Activated CD8-positive, alpha-beta memory T cell treated with anti-CD3 and anti-CD28 coated beads, Interleukin-2, amount 50 U/mL, for 1 hour (primary cell): ENCODE measurements around the gene PYCR2.
"Not testable (repeated sequence)": the region's sequence is repeated elsewhere in the genome, so short reads cannot be mapped to it uniquely, and the experiment has no call there.

Experiments
- DNase-seq: peaks from one replicate; pipeline ENCODE4 v3.0.0-alpha.2; 2020; ENCODE audit errors: extremely low read depth

The PYCR2 gene

DNA sequence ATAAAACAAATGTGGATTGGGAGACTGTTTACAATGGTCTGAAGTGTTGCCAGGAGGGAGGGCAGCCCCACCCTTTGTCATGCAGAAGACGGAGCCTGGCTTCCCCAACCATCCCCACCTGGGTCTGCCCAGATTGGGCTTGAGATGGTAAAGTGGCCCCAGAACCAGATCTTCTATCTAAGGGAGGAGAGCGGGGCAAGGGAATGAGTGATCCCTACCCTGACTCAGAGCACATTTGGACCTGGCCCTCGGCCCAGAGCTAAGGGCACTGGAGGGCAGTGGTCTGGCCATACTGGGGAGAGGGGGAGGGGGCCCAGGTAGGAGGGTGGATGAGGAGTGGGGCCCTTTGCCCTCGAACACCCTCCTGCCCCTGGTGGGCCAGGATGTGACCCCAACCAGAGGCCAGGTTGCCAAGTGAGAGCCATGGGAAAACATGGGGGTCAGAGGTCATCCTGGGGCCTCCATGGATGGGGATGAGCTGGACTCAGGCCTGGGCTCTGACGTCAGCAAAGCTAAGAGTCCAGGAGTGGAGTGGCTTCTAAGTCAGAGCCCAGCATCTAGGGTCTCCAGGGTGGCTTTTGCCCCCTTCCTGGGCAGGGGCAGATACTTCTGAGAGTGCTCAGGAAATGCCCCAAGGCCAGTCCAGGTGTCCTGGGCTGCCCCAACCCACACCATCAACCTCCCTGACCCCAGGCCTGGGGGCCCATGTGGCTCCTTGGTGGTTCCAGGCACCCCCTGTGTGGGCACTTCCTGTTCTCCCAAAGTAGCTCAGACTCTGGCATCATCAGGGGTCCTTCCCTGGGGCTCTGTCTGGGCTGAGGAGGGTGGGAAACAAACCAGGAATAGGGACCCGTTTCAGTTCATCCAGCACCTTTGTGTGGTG, 33.5 kb downstream of the PYCR2 start:
- DNase-seq: no peak

DNA sequence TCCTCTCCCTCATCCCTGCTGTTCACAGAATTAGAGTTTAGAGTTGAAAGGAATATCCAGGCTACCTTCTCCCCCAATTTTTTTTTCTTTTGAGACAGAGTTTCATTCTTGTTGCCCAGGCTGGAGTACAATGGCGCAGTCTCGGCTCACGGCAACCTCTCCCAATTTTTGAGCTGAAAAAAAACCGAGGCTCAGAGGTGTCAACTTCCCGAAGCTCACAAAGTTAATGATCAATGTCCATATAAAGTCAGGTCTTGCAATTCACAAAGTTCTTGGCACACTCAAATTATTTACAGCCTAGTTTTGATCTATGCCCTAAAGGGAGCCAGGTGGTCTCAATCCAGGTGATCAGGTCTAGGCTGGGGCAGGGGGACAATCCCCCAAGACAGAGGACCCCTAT, 34.3 kb downstream of the PYCR2 start:
- no peak for DNase-seq

DNA sequence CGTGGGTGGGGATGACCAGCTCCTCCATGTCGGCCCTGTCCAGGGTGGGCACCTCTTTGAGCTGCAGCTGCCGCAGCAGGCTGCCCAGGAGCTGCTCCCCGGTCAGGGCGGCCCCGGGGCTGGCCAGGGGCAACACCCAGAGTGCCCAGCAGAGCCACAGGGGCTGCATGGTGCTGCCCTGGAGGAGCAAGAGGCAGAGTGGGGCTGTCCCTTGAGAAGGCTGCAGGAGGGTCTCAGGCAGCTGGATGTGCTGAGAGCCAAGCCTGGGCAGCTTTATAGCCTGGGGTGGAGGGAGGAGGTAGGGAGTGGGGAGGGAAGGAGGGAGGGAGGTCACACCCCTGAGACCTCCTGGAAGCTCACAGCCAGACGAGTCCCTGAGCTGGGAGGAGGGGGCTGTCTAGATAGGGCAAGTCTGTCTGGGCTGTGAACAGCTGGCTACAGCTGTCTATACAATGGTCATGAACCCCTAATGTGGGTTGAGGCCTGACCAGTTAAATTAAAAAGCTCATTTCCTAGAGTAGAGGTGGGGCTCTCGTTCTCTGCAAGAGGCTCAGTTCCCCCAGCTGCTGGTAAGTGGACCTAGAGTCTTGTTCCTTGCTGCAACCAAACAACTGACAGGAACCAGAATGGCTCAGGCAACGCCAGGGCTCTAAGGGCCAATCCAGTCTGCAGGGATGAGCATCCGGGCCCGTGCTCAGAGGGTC, 35.0 kb downstream of the PYCR2 start, which contains the start of gene LEFTY1:
TSS of gene LEFTY1 (minus strand) at position 249 of the 704 bp plus-strand sequence. CDS start at position 169, 80 bp downstream.
- DNase-seq: no peak

DNA sequence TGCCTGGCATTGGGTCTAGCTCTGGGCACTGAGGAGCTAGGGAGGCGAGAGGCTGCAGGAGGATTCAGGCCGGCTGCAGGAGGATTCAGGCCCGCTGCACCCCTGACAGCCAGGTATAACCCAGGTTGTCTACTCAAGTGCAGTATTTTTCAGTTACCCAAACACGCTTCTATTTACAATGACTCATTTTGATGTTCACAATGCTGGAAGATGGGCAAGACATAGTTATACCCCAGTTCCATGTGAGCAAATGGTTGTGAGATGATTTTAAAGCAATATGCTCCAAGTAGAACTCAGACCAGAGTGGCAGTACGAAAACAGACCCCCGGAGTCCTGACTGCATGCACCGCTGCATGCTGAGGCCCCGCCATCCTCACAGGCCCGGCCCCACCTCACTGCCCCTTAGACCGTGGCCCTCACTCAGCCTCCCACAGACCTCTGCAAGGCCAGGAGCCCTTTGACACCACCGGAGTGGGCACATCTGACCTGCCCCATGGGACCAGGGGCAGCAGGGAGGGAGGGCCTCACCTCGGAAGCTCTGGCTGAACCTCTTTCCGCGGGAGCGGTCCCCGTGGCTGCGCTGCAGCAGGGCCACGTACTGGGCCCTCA, 35.7 kb downstream of the PYCR2 start:
- DNase-seq: no peak

DNA sequence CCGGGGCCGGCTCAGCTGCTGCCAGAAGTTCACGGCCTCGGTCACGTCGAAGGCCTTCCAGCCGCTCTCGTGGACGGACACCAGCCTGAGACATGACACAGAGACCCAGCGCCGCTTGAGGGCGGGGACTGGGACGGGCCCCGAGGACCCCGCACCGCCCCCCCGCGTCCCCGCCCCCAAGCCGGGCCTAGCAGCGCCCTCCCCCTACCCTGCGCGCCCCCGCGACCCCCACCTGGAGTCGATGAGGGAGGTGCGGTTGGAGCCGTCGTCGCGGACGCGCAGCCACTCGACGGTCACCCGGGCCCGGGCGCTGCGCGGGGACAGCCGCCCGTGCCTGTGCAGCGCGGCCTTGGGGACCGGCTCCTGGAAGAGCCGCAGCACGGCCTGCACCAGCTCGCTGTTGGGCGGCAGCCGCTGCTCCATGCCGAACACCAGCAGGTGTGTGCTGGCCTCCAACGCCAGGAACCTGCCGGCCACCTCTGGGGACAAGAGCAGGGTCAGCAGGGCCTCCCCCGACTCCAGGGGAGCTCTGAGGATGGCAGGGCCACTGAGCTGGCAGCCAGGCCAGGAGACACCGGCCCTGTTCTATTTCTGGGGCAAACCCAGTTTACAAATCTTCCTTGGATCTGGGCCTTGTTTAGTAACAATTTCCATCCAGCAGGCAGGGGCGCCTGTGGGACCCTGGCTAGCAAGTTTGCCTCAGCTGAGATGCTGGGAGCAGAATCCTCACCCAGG, 36.3 kb downstream of the PYCR2 start:
- DNase-seq: not testable (repeated sequence)

DNA sequence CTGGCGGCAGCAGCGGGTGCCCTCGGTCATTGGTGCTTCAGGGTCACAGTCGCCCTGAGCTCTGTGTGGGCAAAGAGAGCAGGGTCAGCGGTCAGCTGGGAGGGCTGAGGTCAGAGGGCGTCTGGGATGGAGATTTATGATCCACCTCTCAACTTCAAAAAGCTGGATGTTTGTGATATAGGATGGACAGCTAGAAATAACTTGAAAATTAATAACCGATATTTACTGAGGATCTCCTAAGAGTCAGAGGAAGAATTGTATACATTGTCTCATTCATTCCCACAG, 37.1 kb downstream of the PYCR2 start:
- no peak for DNase-seq

DNA sequence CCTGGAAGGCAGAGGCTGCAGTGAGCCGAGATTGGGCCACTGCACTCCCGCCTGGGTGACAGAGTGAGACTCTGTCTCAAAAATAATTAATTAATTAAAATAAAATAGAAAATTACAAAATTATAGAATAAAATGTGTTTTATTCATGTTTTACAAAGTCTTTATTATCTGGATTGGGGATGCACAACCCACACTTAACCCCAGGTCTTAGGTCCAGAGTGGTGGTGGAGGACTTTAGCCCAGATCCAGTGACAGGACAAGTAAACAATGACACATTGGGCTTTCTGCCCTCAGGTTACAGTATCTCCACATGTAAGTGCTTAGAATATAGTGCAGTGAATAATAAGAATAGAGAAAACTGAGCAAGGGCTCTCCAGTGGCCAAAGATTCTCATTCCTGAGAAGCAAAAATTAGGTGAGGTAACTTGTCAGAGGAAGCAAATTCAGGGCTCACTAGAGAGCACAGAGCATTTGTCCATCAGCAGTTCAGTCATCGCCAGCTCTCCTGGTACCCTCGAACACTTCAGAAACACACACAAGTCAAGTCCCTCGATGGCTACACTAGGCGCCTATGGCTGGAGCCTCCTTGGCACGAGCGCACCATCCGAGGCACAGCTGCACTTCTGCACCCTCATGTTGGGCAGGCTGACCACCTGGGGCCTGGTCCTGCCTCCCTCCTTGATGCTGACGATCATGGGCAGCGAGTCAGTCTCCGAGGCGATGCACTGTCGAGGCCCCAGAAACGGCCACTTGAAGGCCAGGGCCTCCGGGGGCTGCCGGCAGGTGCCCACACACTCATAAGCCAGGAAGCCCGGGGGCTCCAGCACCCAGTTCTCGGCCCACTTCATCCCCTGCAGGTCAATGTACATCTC, 37.7 kb downstream of the PYCR2 start:
- no peak for DNase-seq

DNA sequence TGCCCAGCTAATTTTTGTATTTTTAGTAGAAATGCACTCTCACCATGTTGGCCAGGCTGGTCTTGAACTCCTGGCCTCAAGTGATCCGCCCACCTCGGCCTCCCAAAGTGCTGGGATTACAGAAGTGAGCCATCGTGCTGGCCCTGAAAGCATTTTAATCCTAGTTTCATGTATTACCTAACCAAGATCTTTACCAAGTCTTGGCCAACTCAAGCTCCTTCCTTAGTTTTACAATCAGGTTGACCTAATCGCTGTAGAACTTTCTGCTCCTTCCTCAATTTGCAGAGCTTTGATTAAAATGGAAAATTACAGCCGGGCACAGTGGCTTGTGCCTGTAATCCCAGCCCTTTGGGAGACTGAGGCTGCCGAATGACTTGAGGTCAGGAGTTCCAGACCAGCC, 38.7 kb downstream of the PYCR2 start:
- DNase-seq: no peak

DNA sequence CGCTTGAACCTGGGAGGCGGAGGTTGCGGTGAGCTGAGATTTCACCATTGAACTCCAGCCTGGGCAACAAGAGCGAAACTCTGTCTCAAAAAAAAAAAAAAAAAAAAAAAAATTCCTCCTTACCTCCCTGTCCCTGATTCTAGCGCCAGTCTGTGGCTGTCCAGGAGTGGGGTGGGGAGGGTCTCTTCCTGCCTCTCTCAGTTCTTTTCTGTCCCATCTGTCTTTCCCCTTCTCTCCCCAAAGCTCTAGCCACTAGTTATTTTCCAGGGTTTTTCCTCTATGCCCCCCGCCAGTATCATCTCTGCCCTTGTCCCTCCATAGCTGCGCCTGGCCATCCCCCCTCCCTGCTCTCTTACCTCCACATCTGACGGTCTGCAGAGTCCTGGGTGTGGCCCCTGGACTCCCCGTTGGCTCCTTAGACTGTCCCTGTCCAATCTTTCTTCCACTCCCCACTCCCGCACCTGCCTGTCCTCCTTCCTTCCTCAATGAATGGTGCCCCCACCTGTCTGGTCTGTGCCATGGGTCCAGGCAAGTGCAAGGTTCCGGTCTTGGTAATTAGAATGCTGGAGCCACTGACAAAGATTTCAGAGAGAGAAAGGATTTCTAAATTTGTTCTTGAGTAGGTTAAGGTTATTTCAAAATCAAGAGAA, 40.3 kb downstream of the PYCR2 start:
- no peak for DNase-seq

DNA sequence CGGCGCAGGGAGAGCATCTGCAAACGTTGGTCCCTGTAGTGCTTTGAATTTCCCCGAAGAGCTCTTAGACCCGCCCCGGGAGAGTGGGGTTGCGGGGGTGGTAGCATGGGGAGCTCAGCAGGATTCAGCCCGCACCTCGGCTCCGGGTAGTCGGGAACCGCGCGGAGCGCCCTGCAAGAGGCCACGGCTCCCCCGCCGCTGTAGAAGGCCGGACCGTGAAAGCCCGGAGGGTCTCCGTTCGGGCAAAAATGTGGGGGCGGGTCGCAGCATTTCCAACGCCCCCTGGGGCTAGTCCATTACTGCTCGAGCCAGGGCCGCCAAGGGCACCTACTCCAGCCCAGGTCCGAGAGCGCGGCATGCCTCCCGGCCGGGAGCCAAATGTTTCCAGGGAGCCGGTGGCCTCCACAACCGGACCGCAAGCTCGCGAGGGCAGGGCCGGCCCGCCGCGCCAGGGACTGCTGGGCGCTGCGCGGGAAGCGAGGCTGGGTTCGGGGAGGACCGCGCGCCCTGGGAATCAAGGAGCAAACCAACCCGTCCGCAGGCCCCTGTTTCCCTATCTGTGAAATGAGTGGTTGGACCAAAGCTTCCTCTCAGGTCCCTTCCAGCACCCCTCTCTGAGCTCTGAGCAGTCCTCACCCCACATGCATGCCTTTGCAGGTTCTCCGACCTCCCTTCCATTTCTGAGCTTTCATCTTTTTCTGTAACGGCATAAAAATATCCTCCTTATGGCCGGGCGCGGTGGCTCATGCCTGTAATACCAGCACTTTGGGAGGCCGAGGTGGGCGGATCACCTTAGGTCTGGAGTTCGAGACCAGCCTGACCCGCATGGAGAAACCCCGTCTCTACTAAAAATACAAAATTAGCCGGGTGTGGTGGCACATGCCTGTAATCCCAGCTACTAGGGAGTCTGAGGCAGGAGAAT, 41.1 kb downstream of the PYCR2 start:
- no peak for DNase-seq

DNA sequence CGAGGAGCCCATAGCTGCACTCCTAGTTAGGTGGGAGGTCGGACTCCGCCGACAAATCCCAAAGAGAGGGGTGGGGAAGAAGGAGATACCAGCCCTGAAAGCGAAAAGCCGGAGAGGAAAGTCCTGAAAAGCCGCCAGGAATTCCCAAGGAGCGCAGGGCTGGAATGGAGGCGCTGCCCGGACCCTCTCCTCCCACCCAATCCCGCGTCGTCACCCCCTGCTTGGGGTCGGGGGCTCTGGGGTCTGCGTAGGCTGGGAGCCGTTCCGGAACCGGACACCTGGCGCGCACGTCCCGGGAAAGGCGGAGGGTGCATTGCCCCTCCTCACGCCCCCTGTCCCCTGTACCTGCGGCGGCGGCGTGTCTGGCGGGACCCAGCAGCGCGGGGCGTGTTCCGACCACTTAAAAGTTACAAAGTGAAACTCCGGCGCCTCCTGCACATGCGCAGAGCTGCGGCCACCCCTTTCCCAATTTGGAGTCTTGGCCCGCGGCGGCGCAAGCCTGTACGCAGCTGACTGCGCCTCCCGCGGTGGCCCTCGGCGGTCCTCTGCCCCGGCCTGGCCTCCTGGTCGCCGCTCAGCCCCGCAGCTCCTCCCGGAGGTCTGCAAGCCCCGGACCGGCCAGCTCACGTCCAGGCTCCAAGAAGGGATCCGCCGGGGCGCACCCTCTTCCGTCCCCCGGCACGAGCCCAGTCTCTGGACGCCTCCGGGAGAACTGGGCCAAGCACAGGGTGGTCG, 41.9 kb downstream of the PYCR2 start, which contains the start of gene TMEM63A:
TSS of gene TMEM63A (minus strand) at position 422 of the 735 bp plus-strand sequence. CDS start 4,800 bp downstream, outside the sequence.
- peak; percentile 82 for DNase-seq

DNA sequence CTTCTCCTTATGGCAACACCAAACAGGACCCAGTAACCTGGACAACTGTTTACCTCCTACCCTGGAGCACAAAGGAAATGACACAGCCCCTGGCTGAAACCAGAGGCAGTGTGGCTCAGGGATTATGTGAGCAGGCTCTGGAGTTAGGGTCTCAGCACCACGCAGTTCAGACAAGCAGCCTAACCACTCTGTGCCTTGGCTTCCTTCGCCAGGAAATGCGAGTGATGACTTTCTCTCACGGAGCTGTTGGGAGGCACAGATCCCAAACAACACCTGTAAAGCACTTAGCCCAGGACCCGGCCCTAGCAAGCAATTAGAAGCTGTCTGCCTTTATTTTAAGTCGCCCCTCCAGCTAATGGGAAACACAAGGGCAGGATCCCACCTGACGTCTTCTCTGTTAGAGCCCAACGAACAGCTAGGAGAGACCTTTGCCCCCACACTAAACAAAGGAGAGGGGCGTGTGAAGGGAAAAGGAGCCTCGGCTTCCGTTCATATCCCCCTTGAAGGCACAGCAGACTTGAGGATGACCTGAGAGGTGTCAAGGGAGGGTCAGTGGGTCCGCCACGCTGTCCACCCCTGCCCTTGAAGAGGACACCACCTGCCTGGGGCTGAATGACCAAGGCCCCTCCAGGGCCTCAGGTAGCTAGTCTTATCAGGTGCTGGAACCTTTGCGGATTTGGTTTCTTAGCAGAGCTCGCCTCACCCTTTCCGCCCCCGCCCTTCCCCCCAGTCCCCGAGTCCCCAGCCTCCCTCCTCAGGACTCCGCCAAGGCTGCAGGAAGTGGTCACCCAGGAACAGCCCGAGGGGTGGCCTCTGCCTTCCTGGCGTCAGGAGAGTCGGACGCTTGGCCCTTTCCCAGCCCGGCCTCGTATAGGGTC, 42.7 kb downstream of the PYCR2 start:
- no peak for DNase-seq

DNA sequence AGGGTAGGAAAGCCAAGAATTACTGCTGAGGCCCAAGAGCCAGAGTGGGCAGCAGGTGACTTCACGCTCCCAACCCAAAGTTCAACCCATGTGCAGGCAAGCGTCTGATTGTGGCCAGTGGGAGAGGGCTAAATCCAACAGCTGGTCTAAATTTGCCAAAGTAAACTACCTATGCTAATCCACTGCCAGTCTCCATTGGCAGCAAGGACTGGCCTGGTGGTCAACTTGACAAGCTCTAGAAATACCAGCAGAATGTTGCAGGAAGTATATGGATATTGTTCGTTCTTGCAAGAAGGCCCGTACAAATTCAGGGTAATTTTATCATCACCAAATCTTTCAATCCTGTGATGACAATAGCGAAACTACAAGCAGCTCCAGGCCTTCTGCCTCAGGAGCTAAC, 43.4 kb downstream of the PYCR2 start:
- DNase-seq: no peak

DNA sequence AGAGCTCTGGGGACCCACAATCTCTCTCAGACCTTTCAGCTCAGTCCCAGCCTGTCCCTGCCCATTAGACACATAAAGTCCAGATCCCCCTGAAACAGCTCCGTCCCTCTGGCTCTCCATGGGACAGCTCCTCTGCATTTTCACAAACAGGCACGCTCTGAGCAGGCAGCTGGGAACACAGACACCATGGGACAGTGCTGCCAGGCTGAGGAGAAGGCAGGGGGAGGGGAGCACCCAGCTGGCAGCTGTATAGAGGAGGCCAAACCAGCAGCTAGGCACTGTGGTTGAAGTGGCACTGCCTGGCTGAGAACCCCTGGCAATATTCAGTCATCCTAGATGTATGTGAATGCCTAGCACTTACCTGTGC, 43.8 kb downstream of the PYCR2 start:
- DNase-seq: no peak

DNA sequence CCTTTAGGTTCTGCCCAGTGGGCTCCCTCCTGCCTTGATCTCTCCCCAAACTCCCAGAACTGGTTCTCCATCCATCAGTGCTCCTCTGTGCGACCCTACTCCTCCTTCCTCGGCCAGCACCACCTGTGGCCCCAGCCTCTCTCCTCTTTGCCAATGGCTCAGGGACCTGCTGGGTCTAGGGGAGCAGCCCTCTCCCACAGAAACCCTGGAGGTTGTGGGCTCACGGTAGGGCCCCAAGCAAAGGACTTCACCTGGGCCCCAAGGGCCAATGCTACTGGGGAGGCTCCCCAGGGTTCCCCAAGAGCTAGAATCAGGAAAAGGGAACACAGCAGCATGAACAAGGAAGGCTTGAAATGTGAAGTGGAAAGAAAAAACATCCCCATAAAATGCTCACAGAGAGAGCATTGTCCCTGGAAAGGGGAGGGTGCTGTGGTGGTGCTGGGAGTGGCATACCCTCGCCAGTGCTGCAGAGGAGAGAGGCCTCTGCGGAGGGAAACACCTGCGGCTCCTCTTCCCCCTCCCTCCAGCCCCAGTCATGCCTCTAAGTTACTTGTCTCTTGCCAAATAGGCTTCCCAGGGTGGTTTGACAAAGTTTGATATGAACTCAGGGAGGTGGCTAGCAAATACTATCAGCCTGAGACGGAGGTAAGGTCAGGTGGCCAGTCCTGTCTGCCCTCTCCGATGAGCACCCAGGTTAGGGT, 44.4 kb downstream of the PYCR2 start:
- DNase-seq: no peak

DNA sequence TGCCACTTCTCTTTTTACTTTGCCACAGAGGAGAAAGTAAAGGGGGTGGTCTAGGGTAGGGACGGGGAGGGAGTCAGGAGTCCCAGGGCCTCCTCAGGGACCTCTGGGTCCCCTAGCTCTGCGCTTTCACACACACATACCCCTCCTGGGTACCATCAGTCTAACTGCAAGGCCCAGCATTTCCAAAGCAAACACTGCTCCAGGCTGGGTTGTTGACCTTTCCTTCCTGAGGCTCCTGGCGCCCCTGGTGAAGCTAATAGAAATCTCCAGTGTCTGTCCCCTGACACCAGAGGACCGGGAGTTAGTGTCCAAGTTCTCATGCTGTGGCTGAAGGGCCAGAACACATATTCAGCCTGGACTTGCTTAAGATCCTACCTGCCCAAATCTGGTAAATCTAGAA, 45.8 kb downstream of the PYCR2 start:
- no peak for DNase-seq

DNA sequence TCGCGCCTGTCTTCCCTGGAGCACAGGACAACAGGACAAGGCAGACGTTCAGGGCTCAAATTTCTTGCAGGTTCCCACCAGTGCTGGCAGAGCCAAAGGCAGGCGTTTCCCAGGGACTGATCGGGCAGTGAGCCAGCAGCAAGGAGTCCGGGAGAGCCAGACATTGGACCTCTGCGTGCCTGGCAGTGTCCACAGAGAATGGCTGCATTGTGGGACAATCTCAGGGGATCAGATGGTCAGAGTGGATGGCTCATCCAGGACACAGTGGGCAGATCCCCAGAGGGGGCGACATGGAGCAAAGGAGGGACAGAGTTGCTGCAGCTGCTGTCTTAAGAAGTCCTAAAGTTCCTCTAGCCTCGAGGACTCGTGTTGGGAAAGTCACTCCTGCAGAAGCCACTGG, 46.5 kb downstream of the PYCR2 start:
- DNase-seq: no peak
